Small intestine (tissue), 7 donors: ENCODE data around the gene EEPD1. TPM values are rescaled to one million over a fixed set of nuclear protein-coding genes. Genes with fewer than 3 reads are reported as not detected.

ENCODE experiments used
- DNase-seq, 2 donors: peaks; one replicate each; pipeline versions ENCODE4 v3.0.0 to v3.0.0-alpha.2; 2013
- FAIRE-seq: peaks from 2 replicates; lab custom pipeline; 2012; peaks lifted over from hg19 to GRCh38; lab: Jason Lieb, UNC
- H3K27ac ChIP-seq, 3 donors: one replicate each; pipeline ENCODE4 v1.5.1; 2013; ENCODE audit warnings: low read length in 2 of 3, mild to moderate bottlenecking in 2 of 3, control low read depth in 1 of 3, inconsistent platforms in 1 of 3, low read depth in 1 of 3, moderate library complexity in 1 of 3
- H3K27me3 ChIP-seq, 3 donors: one replicate each; pipeline ENCODE4 v1.6.1; 2013; ENCODE audit warnings: low read length in 3 of 3, inconsistent platforms in 1 of 3; ENCODE audit not compliant: control insufficient read depth in 3 of 3, insufficient read depth in 3 of 3
- H3K36me3 ChIP-seq, 3 donors: one replicate each; pipeline ENCODE4 v1.6.1; 2013; ENCODE audit warnings: low read length in 3 of 3, inconsistent platforms in 1 of 3, low read depth in 1 of 3, mild to moderate bottlenecking in 1 of 3, moderate library complexity in 1 of 3; ENCODE audit not compliant: control insufficient read depth in 3 of 3, insufficient read depth in 2 of 3
- H3K4me1 ChIP-seq, 3 donors: one replicate each; pipeline ENCODE4 v1.6.1; 2013; ENCODE audit warnings: low read length in 2 of 3, inconsistent platforms in 1 of 3, low read depth in 1 of 3, mild to moderate bottlenecking in 1 of 3, moderate library complexity in 1 of 3; ENCODE audit not compliant: control insufficient read depth in 3 of 3, insufficient read depth in 2 of 3
- H3K4me3 ChIP-seq, 3 donors: one replicate each; pipeline ENCODE4 v1.5.1; 2013; ENCODE audit warnings: low read length in 3 of 3, control low read depth in 1 of 3, inconsistent platforms in 1 of 3, low read depth in 1 of 3, mild to moderate bottlenecking in 1 of 3, moderate library complexity in 1 of 3
- H3K9me3 ChIP-seq, 2 donors: one replicate each; pipeline ENCODE4 v1.6.1; 2013; ENCODE audit warnings: low read depth in 1 of 2, low read length in 1 of 2; ENCODE audit not compliant: control insufficient read depth in 2 of 2, insufficient read depth in 1 of 2
- WGBS, 3 donors: extraction: QIAGEN DNeasy Blood & Tissue Kit; methylation state at CpG; one replicate each; pipeline ENCODE4 v1.1.7; 2013; 5-methylcytosine and 5-hydroxymethylcytosine counted together
- polyA plus RNA-seq, 4 donors: library from polyadenylated mRNA; stranded (reverse) in 3 of 4; unstranded in 1 of 4; fragments of 200-250 nt in 3 of 4; fragments of 120-200 nt in 1 of 4; gene quantifications; one replicate each; pipeline versions ENCODE4 v1.2.1 to v1.2.3, GENCODE V29; 2013
- donor health status: healthy with polysubstance abuse.
- donor health status: control.
- donor health status: control.
- donor health status: Bipolar disorder and iron deficiency.
- donor health status: healthy.

Gene EEPD1
- polyA plus RNA-seq, 4 donors = 6.9 to 175 (median 86.3) TPM

GRCh38 chr7:36216063-36216684 lies 63.1 kb downstream of the EEPD1 start:
- H3K4me1 ChIP-seq = peaks cover 0 to 4% (median 3%) of the 10 kb centered on the region in 3 donors
- no peak for FAIRE-seq
- DNase-seq = no peak
- WGBS, 3 donors = 74 to 82% (median 75%) methylated on average over 4 of the region's 4 CpGs
- H3K4me3 ChIP-seq = no peak overlapping the region
- no peaks in the 10 kb centered on the region for H3K27me3 ChIP-seq
- H3K27ac ChIP-seq = no peak overlapping the region
- H3K36me3 ChIP-seq = no peaks in the 10 kb centered on the region
- no peaks in the 10 kb centered on the region for H3K9me3 ChIP-seq

- no peak overlapping the region for H3K4me3 ChIP-seq
- 91 to 96% (median 95%) methylated on average over 4 of the region's 4 CpGs for WGBS, 3 donors
- H3K27me3 ChIP-seq = no peaks in the 10 kb centered on the region
- H3K27ac ChIP-seq = no peak overlapping the region
- no peaks in the 10 kb centered on the region for H3K36me3 ChIP-seq
- H3K9me3 ChIP-seq = no peaks in the 10 kb centered on the region
- DNase-seq (no peak), FAIRE-seq (no peak)
- H3K4me1 ChIP-seq = peaks cover 0 to 4% (median 3%) of the 10 kb centered on the region in 3 donors
Observed at GRCh38 chr7:36217211-36217960, 64.3 kb downstream of the EEPD1 start.

- DNase-seq (no peak), FAIRE-seq (no peak)
- 78 to 89% (median 85%) methylated on average over 5 of the region's 5 CpGs for WGBS, 3 donors
- H3K36me3 ChIP-seq = no peaks in the 10 kb centered on the region
- H3K4me3 ChIP-seq = no peak overlapping the region
- H3K27ac ChIP-seq = no peak overlapping the region
- H3K9me3 ChIP-seq = no peaks in the 10 kb centered on the region
- peaks cover 0 to 4% (median 3%) of the 10 kb centered on the region in 3 donors for H3K4me1 ChIP-seq
- no peaks in the 10 kb centered on the region for H3K27me3 ChIP-seq
Observed at GRCh38 chr7:36217961-36218284, 64.9 kb downstream of the EEPD1 start.

GRCh38 chr7:36219429-36219828 lies 66.4 kb downstream of the EEPD1 start:
- no peak for DNase-seq
- H3K4me3 ChIP-seq = no peak overlapping the region
- peaks cover 0 to 4% (median 3%) of the 10 kb centered on the region in 3 donors for H3K4me1 ChIP-seq
- no peak overlapping the region for H3K27ac ChIP-seq
- 91 to 95% (median 91%) methylated on average over 1 of the region's 1 CpG for WGBS, 3 donors
- H3K27me3 ChIP-seq = peaks cover 0 to 2% (median 0%) of the 10 kb centered on the region in 3 donors
- no peaks in the 10 kb centered on the region for H3K9me3 ChIP-seq
- no peak for FAIRE-seq
- no peaks in the 10 kb centered on the region for H3K36me3 ChIP-seq

- H3K4me3 ChIP-seq = no peak overlapping the region
- FAIRE-seq (no peak), DNase-seq (no peak)
Observed at GRCh38 chr7:36223851-36224250, 70.8 kb downstream of the EEPD1 start.

GRCh38 chr7:36224934-36225858 lies 72.1 kb downstream of the EEPD1 start:
- DNase-seq = no peak
- Histone ChIP-seq H3K27ac (no peak overlapping the region), H3K36me3 (peaks cover 0 to 2% (median 0%) of the 10 kb centered on the region in 3 donors), H3K9me3 (no peaks in the 10 kb centered on the region), H3K4me1 (peaks cover 0 to 3% (median 0%) of the 10 kb centered on the region in 3 donors), H3K27me3 (peaks cover 0 to 2% (median 0%) of the 10 kb centered on the region in 3 donors), H3K4me3 (no peak overlapping the region)
- FAIRE-seq = no peak
- WGBS, 3 donors = 43 to 58% (median 54%) methylated on average over 16 of the region's 16 CpGs

More at GRCh38 chr7:36223851-36224250, 70.8 kb downstream of the EEPD1 start:
- Histone ChIP-seq H3K9me3 (no peaks in the 10 kb centered on the region), H3K4me1 (peaks cover 0 to 3% (median 0%) of the 10 kb centered on the region in 3 donors), H3K27ac (no peak overlapping the region), H3K36me3 (no peaks in the 10 kb centered on the region), H3K27me3 (peaks cover 0 to 2% (median 0%) of the 10 kb centered on the region in 3 donors)

GRCh38 chr7:36226151-36226550 lies 73.1 kb downstream of the EEPD1 start:
- Histone ChIP-seq H3K36me3 (peaks cover 0 to 2% (median 0%) of the 10 kb centered on the region in 3 donors), H3K9me3 (no peaks in the 10 kb centered on the region), H3K4me3 (no peak overlapping the region), H3K27me3 (peaks cover 0 to 2% (median 0%) of the 10 kb centered on the region in 3 donors), H3K27ac (no peak overlapping the region), H3K4me1 (peaks cover 0 to 3% (median 0%) of the 10 kb centered on the region in 3 donors)
- FAIRE-seq (no peak), DNase-seq (no peak)
- 84 to 86% (median 86%) methylated on average over 7 of the region's 7 CpGs for WGBS, 3 donors

GRCh38 chr7:36227223-36227622 lies 74.2 kb downstream of the EEPD1 start:
- peaks cover 0 to 3% (median 0%) of the 10 kb centered on the region in 3 donors for H3K4me1 ChIP-seq
- no peak overlapping the region for H3K27ac ChIP-seq
- DNase-seq (no peak), FAIRE-seq (no peak)
- no peak overlapping the region for H3K4me3 ChIP-seq
- WGBS, 3 donors = 64 to 82% (median 81%) methylated on average over 5 of the region's 5 CpGs
- peaks cover 0 to 2% (median 0%) of the 10 kb centered on the region in 3 donors for H3K36me3 ChIP-seq
- peaks cover 0 to 2% (median 0%) of the 10 kb centered on the region in 3 donors for H3K27me3 ChIP-seq
- no peaks in the 10 kb centered on the region for H3K9me3 ChIP-seq
